Common myeloid progenitor, CD34-positive (primary cell): ENCODE results near the gene ABLIM2.
"Not testable (repeated sequence)": the region's sequence is repeated elsewhere in the genome, so short reads cannot be mapped to it uniquely, and the experiment has no call there.

ENCODE experiments used
- CTCF ChIA-PET: fragments of 350-600 bp; sonication (Branson Sonifier 250); formaldehyde crosslinking; loops from one replicate; lab custom pipeline; 2021; ENCODE audit warnings: antibody characterized with exemption; lab: Charles Lee
- POLR2A ChIA-PET: fragments of 350-600 bp; sonication (Branson Sonifier 250); formaldehyde crosslinking; loops from one replicate; lab custom pipeline; 2021; ENCODE audit warnings: antibody characterized with exemption; lab: Charles Lee
- DNase-seq, 3 donors: peaks; one replicate each; pipeline versions ENCODE4 v3.0.0 to v3.0.0-alpha.2; 2013
- H3K27ac ChIP-seq, 2 experiments: 1 replicate in 1 of 2; 2 replicates in 1 of 2; pipeline ENCODE4 v1.7.0; 2013; ENCODE audit warnings: inconsistent platforms in 2 of 2, low read length in 2 of 2, mild to moderate bottlenecking in 2 of 2, low read depth in 1 of 2, moderate library complexity in 1 of 2; ENCODE audit not compliant: severe bottlenecking in 2 of 2, insufficient read depth in 1 of 2, poor library complexity in 1 of 2
- H3K27me3 ChIP-seq, 5 experiments: replicated peaks in 2 of 5; 1 replicate in 3 of 5; 2 replicates in 2 of 5; pipeline versions ENCODE4 v1.6.1 to v1.7.0; 2013; ENCODE audit warnings: low read length in 4 of 5, mild to moderate bottlenecking in 2 of 5, moderate library complexity in 2 of 5, inconsistent platforms in 1 of 5; ENCODE audit not compliant: insufficient read depth in 5 of 5, control insufficient read depth in 4 of 5
- H3K36me3 ChIP-seq, 4 experiments: 1 replicate in 2 of 4; 2 replicates in 2 of 4; pipeline versions ENCODE4 v1.6.1 to v1.7.0; 2013; ENCODE audit warnings: low read length in 3 of 4, control low read depth in 1 of 4, mild to moderate bottlenecking in 1 of 4; ENCODE audit not compliant: control insufficient read depth in 4 of 4, insufficient read depth in 4 of 4
- H3K4me1 ChIP-seq, 4 experiments: 1 replicate in 3 of 4; 2 replicates in 1 of 4; pipeline versions ENCODE4 v1.6.1 to v1.7.1; 2013; ENCODE audit warnings: low read length in 3 of 4, mild to moderate bottlenecking in 3 of 4, control low read depth in 1 of 4, inconsistent platforms in 1 of 4, moderate library complexity in 1 of 4; ENCODE audit not compliant: control insufficient read depth in 4 of 4, insufficient read depth in 4 of 4; ENCODE audit errors: control extremely low read depth in 1 of 4
- H3K4me3 ChIP-seq, 7 experiments: 1 replicate in 4 of 7; 2 replicates in 3 of 7; pipeline versions ENCODE4 v1.5.1 to v1.7.0; 2013; ENCODE audit warnings: mild to moderate bottlenecking in 7 of 7, low read length in 6 of 7, moderate library complexity in 6 of 7, inconsistent platforms in 2 of 7, low read depth in 2 of 7, control low read depth in 1 of 7; ENCODE audit not compliant: insufficient read depth in 4 of 7, control insufficient read depth in 1 of 7; ENCODE audit errors: extremely low read depth in 1 of 7
- H3K9me3 ChIP-seq, 5 experiments: 1 replicate in 4 of 5; 2 replicates in 1 of 5; pipeline versions ENCODE4 v1.6.1 to v1.7.1; 2013; ENCODE audit warnings: low read length in 4 of 5, mild to moderate bottlenecking in 2 of 5, inconsistent platforms in 1 of 5, low read depth in 1 of 5, moderate library complexity in 1 of 5; ENCODE audit not compliant: control insufficient read depth in 4 of 5, insufficient read depth in 2 of 5; ENCODE audit errors: control extremely low read depth in 1 of 5
- WGBS: methylation state at CpG from one replicate; pipeline ENCODE4 v1.1.5; 2013; ENCODE audit not compliant: insufficient coverage; 5-methylcytosine and 5-hydroxymethylcytosine counted together

ABLIM2 gene

DNA sequence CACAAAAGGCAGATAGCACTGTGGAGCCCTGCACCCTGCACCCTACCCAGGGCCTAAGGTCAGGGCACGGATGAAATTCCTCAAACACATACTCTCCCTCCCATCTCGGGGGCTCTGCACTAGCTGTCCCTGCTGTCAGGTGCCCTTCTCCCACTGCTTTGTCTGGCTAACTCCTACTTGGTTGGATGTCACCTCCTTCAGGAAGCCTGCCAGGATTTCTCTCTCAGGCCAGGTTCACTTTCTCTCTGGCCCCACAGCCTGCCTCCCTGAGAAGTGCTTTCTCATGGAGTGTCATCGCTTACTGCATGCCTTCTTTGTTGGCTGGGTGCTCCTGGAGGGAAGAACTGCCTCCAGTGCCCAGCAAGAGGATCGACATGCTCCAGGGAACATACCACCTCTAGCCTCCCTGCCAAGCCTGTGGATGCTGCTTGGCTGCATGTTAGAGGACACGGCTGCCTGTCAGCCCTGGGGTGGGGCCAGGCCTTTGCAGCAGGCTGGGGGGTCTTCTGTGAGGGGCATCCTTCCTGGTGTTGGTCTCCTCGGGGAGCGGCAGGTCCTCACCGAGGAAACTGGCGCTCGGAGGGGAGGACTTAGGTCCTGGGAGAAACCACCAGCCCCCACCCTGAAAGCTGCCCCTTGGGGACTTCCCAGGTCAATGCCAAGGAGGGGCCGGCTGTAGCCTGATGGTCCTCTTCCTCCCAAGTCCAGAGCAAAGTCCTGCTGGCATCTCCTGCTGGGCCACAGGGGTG, 15.0 kb downstream of the ABLIM2 start:
- no peak overlapping the region for H3K27ac ChIP-seq
- no peak for DNase-seq
- ChIA-PET CTCF (no interaction called here), POLR2A (no interaction called here)
- WGBS = 78% methylated on average over 7 of the region's 11 CpGs
- H3K36me3 ChIP-seq = no peaks in the 10 kb centered on the region
- H3K4me1 ChIP-seq = no peaks in the 10 kb centered on the region
- peaks cover 0 to 64% (median 15%) of the 10 kb centered on the region in 5 experiments for H3K27me3 ChIP-seq
- no peak overlapping the region for H3K4me3 ChIP-seq
- peaks cover 0 to 18% (median 0%) of the 10 kb centered on the region in 5 experiments for H3K9me3 ChIP-seq

DNA sequence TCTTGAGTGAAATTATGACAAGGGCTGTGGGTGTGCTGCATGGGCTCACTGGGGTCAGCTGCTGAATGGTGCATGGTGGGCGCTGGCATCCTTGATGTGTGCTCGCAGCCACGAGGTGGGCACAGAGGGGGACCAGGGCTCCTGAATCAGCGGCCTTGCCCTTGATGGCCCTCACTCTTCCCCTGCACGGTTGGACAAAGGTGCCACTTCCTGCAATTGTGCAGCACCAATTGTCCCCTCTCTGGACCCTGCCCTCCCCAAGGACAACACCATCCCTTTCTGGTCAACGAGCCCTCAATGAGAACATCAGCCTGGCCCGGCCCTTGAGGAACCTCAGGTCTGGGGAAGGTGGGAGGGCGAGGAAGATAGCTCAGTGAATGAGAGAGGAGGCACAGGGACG, 16.1 kb downstream of the ABLIM2 start:
- ChIA-PET POLR2A (no interaction called here), CTCF (no interaction called here)
- Histone ChIP-seq H3K27me3 (peaks cover 0 to 61% (median 13%) of the 10 kb centered on the region in 5 experiments), H3K27ac (no peak overlapping the region), H3K4me3 (no peak overlapping the region), H3K9me3 (peaks cover 0 to 18% (median 0%) of the 10 kb centered on the region in 5 experiments), H3K36me3 (no peaks in the 10 kb centered on the region), H3K4me1 (no peaks in the 10 kb centered on the region)
- DNase-seq = no peak
- 58% methylated on average over 9 of the region's 9 CpGs for WGBS

DNA sequence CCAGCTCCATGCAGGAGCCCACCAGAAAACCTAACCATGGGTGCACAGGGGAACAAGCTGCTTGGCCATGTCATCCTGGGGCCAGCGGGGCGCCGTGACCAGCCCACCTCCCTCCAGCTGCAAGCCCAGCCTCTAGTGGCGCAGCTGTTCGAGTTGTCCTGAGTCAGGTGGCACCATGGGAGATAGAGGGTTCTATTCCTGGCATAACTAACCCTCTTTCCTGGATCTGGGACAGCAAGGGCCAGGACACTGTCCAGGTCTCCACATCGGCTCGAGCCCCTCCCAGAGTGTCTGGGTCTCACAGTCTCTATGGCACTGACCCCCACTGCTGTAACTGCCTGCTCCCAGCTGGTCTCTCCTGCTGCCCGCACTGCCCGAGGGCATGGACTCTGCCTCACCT, 16.7 kb downstream of the ABLIM2 start:
- Histone ChIP-seq H3K27me3 (peaks cover 0 to 59% (median 10%) of the 10 kb centered on the region in 5 experiments), H3K4me1 (no peaks in the 10 kb centered on the region), H3K9me3 (peaks cover 0 to 18% (median 0%) of the 10 kb centered on the region in 5 experiments), H3K27ac (no peak overlapping the region), H3K36me3 (no peaks in the 10 kb centered on the region), H3K4me3 (no peak overlapping the region)
- CTCF ChIA-PET = interaction anchor here (1.6 kb wide), 1 partner anchor 12 kb away, joined by 4 read pairs; no protein-coding TSS in a partner anchor
- 100% methylated on average over 4 of the region's 9 CpGs for WGBS
- POLR2A ChIA-PET = interaction anchor here (0.5 kb wide), 1 partner anchor 796 kb away, joined by 7 read pairs; no protein-coding TSS in a partner anchor
- no peak for DNase-seq

DNA sequence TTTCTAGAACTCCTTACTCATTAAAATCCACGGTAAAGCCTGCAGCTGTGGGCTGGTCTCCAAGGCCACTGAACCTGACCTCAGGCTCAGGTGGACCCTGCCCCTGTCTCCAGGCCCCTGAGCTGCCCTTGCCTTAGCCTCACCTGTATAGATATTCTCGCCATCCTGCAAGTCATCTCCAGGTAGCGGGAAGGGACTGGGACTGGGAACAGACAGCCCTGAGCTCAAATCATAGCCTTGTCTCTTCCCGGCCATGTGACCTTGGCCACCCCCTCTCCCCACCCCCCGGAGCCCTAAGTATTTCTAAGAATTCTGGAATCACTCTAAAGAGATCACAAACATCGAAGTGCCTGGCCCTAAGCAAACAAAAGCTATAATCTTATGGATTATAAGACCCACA, 17.7 kb downstream of the ABLIM2 start:
- Histone ChIP-seq H3K9me3 (peaks cover 0 to 18% (median 0%) of the 10 kb centered on the region in 5 experiments), H3K27ac (no peak overlapping the region), H3K36me3 (no peaks in the 10 kb centered on the region), H3K27me3 (peaks cover 0 to 56% (median 10%) of the 10 kb centered on the region in 5 experiments), H3K4me3 (no peak overlapping the region), H3K4me1 (no peaks in the 10 kb centered on the region)
- 92% methylated on average over 6 of the region's 6 CpGs for WGBS
- no peak for DNase-seq
- POLR2A ChIA-PET = no interaction called here
- CTCF ChIA-PET = interaction anchor here (1.6 kb wide), 1 partner anchor 13 kb away, joined by 4 read pairs; no protein-coding TSS in a partner anchor

DNA sequence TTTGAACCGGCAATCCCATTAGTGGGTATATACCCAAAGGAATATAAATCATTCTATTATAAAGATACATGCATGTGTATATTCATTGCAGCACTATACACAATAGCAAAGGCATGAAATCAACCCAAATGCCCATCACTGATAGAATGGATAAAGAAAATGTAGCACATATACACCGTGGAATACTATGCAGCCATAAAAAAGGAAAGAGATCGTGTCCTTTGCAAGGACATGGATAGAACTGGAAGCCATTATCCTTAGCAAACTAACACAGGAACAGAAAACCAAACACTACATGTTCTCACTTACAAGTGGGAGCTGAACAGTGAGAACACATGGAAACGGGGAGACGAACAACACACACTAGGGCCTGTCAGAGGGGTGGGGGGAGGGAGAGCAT, 18.9 kb downstream of the ABLIM2 start:
- WGBS = 100% methylated on average over 1 of the region's 5 CpGs
- H3K4me3 ChIP-seq, H3K36me3 ChIP-seq, H3K4me1 ChIP-seq, POLR2A ChIA-PET, DNase-seq, CTCF ChIA-PET, H3K27ac ChIP-seq: not testable (repeated sequence)
- peaks cover 0 to 57% (median 14%) of the 10 kb centered on the region in 5 experiments for H3K27me3 ChIP-seq
- H3K9me3 ChIP-seq = peaks cover 0 to 18% (median 0%) of the 10 kb centered on the region in 5 experiments

DNA sequence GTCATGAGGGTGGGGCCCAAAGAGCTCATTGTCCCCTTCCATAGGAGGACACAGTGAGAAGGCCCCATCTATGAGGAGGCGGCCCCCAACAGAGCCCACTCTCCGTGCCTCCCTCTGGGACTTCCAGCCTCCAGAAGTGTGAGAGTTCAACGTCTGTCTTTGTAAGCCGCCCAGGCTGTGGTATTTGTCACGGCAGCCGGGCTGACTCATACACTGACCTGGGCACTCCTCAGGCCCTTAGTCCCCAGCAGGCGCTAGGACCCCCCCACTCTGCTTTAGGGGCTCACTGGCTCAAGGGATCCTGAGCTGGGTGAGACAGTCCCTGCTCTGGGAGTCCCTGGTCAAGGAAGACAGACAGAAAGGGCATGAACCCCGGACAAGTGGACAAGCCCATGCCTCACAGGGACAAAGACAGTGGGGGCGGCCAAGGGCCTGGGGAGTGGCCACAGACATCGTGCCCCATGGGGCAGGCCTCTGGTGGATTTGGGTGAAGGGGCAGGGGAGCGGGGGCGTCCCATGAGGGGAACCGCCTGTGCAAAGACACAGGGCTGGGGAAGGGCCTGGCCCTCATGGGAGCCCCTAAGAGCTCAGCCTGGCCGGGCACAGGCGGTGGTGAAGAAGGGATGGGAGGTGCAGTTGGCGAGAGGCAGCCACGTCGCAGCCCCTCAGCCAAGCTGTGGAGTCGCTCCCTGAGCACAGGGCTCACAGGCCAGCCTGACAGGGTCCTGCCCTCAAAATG, 21.5 kb downstream of the ABLIM2 start:
- DNase-seq = no peak
- Histone ChIP-seq H3K4me3 (no peak overlapping the region), H3K9me3 (peaks cover 0 to 22% (median 0%) of the 10 kb centered on the region in 5 experiments), H3K27me3 (peaks cover 0 to 55% (median 8%) of the 10 kb centered on the region in 5 experiments), H3K27ac (no peak overlapping the region), H3K4me1 (no peaks in the 10 kb centered on the region), H3K36me3 (no peaks in the 10 kb centered on the region)
- WGBS = 96% methylated on average over 17 of the region's 19 CpGs
- ChIA-PET CTCF (no interaction called here), POLR2A (no interaction called here)

DNA sequence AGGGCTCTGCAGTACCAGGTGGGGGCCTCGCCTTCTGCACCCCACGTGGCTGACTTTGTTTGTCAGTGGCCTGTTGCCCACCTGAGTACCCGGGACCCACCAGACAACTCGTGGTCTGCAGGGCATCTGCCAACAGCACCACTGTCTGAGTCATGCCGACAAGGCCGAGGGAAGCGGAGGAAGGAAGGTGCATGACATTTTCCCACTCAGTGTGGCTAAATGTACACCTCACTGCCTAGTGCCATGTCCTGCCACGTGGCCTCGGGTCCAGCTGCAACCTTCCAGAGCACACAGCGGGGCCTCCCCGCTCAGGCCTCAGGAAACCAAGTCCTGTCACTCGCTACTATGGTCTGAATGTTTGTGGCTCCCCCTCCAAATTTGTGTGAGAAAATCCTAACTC, 22.1 kb downstream of the ABLIM2 start:
- H3K36me3 ChIP-seq = no peaks in the 10 kb centered on the region
- H3K9me3 ChIP-seq = peaks cover 0 to 22% (median 0%) of the 10 kb centered on the region in 5 experiments
- DNase-seq = no peak
- H3K4me1 ChIP-seq = no peaks in the 10 kb centered on the region
- CTCF ChIA-PET = no interaction called here
- peaks cover 0 to 49% (median 7%) of the 10 kb centered on the region in 5 experiments for H3K27me3 ChIP-seq
- H3K4me3 ChIP-seq = no peak overlapping the region
- WGBS = 91% methylated on average over 11 of the region's 12 CpGs
- POLR2A ChIA-PET = no interaction called here
- no peak overlapping the region for H3K27ac ChIP-seq
